DOHH2 (cell line): ENCODE measurements around the gene R3HDML.

Experiments used
- H3F3A ChIP-seq: fragments of 200-600 bp; sonication (generic), shearing (Covaris generic); 2 replicates; pipeline ENCODE4 v1.6.0; 2016; ENCODE audit warnings: antibody characterized with exemption, mild to moderate bottlenecking; ENCODE audit not compliant: control insufficient read depth, insufficient read depth
- H3K27ac ChIP-seq: fragments of 200-600 bp; sonication (generic); 2 replicates; pipeline ENCODE4 v1.5.1; 2014; ENCODE audit warnings: low read depth, mild to moderate bottlenecking, low read length, moderate library complexity
- H3K27me3 ChIP-seq: fragments of 200-600 bp; sonication (generic); 2 replicates; pipeline ENCODE4 v1.6.1; 2014; ENCODE audit warnings: mild to moderate bottlenecking, low read length, mixed read lengths; ENCODE audit not compliant: control insufficient read depth
- H3K36me3 ChIP-seq: fragments of 200-600 bp; sonication (generic); 2 replicates; pipeline ENCODE4 v1.6.1; 2014; ENCODE audit warnings: mild to moderate bottlenecking, low read length, moderate library complexity, mixed read lengths; ENCODE audit not compliant: control insufficient read depth
- H3K4me1 ChIP-seq: fragments of 200-600 bp; sonication (generic); 2 replicates; pipeline ENCODE4 v1.6.1; 2014; ENCODE audit warnings: mild to moderate bottlenecking, low read length, mixed read lengths; ENCODE audit not compliant: control insufficient read depth
- H3K4me2 ChIP-seq: fragments of 200-600 bp; sonication (generic); 2 replicates; pipeline ENCODE4 v1.6.0; 2014; ENCODE audit warnings: mild to moderate bottlenecking, low read length, moderate library complexity
- H3K4me3 ChIP-seq: fragments of 200-600 bp; sonication (generic); 2 replicates; pipeline ENCODE4 v1.5.1; 2014; ENCODE audit warnings: mild to moderate bottlenecking, low read length, mixed read lengths
- H3K79me2 ChIP-seq: fragments of 200-600 bp; sonication (generic); 2 replicates; pipeline ENCODE4 v1.6.1; 2014; ENCODE audit warnings: mild to moderate bottlenecking, low read length, mixed read lengths; ENCODE audit not compliant: control insufficient read depth
- H3K9me2 ChIP-seq: fragments of 200-600 bp; sonication (generic); replicated peaks from 2 replicates; pipeline ENCODE4 v1.6.1; 2014; ENCODE audit warnings: mild to moderate bottlenecking, low read length, mixed read lengths; ENCODE audit not compliant: control insufficient read depth
- H3K9me3 ChIP-seq: fragments of 200-600 bp; sonication (generic); 2 replicates; pipeline ENCODE4 v1.6.1; 2014; ENCODE audit warnings: antibody characterized with exemption, low read length, mixed read lengths; ENCODE audit not compliant: control insufficient read depth, insufficient read depth
- H4K20me1 ChIP-seq: fragments of 200-600 bp; sonication (generic); 2 replicates; pipeline ENCODE4 v1.6.0; 2014; ENCODE audit warnings: low read depth, mild to moderate bottlenecking, antibody characterized with exemption, low read length, moderate library complexity; ENCODE audit not compliant: control insufficient read depth, insufficient read depth
- CTCF ChIP-seq: fragments of 200-600 bp; sonication (generic); IDR thresholded peaks from one replicate; pipeline ENCODE4 v1.5.1; 2014; ENCODE audit warnings: antibody characterized with exemption, mild to moderate bottlenecking, low read depth, low read length; ENCODE audit not compliant: poor library complexity, severe bottlenecking
- EZH2phosphoT487 ChIP-seq: fragments of 200-600 bp; sonication (generic); IDR thresholded peaks from 2 replicates; pipeline ENCODE4 v1.6.1; 2017; ENCODE audit warnings: borderline replicate concordance, mild to moderate bottlenecking, antibody characterized with exemption, low read length, moderate library complexity, mixed read lengths

R3HDML gene

GRCh38 chr20:44334306-44334705 is 2.5 kb upstream of the R3HDML start:
- H3K4me2 ChIP-seq, result no peak overlapping the region
- no peaks in the 10 kb centered on the region for H3K27me3 ChIP-seq
- no peaks in the 10 kb centered on the region for H4K20me1 ChIP-seq
- no peaks in the 10 kb centered on the region for H3K79me2 ChIP-seq
- H3K27ac ChIP-seq, result no peak overlapping the region
- H3K36me3 ChIP-seq, result no peaks in the 10 kb centered on the region
- TF ChIP-seq EZH2phosphoT487 (no peak), CTCF (no peak)
- no peak overlapping the region for H3K4me3 ChIP-seq
- H3K9me3 ChIP-seq, result no peaks in the 10 kb centered on the region
- no peaks in the 10 kb centered on the region for H3F3A ChIP-seq
- H3K9me2 ChIP-seq, result no peaks in the 10 kb centered on the region
- no peaks in the 10 kb centered on the region for H3K4me1 ChIP-seq

GRCh38 chr20:44334709-44335108 is 2.1 kb upstream of the R3HDML start:
- no peak overlapping the region for H3K4me2 ChIP-seq
- H3F3A ChIP-seq, result no peaks in the 10 kb centered on the region
- no peak overlapping the region for H3K4me3 ChIP-seq
- no peaks in the 10 kb centered on the region for H3K4me1 ChIP-seq
- no peaks in the 10 kb centered on the region for H3K9me3 ChIP-seq
- no peaks in the 10 kb centered on the region for H4K20me1 ChIP-seq
- H3K9me2 ChIP-seq, result no peaks in the 10 kb centered on the region
- no peaks in the 10 kb centered on the region for H3K79me2 ChIP-seq
- H3K27ac ChIP-seq, result no peak overlapping the region
- H3K27me3 ChIP-seq, result no peaks in the 10 kb centered on the region
- TF ChIP-seq EZH2phosphoT487, result no peak
- TF ChIP-seq CTCF, result no peak
- H3K36me3 ChIP-seq, result no peaks in the 10 kb centered on the region

GRCh38 chr20:44335675-44336074 is 1.2 kb upstream of the R3HDML start:
- Histone ChIP-seq H3K9me3 (no peaks in the 10 kb centered on the region), H4K20me1 (no peaks in the 10 kb centered on the region), H3K4me2 (no peak overlapping the region), H3K4me1 (no peaks in the 10 kb centered on the region), H3K4me3 (no peak overlapping the region), H3F3A (no peaks in the 10 kb centered on the region), H3K79me2 (no peaks in the 10 kb centered on the region), H3K27ac (no peak overlapping the region), H3K36me3 (no peaks in the 10 kb centered on the region), H3K27me3 (no peaks in the 10 kb centered on the region), H3K9me2 (no peaks in the 10 kb centered on the region)
- no peak for TF ChIP-seq CTCF
- TF ChIP-seq EZH2phosphoT487, result no peak

GRCh38 chr20:44336086-44336485 is 757 bp upstream of the R3HDML start:
- Histone ChIP-seq H3K4me3 (no peak overlapping the region), H3K27ac (no peak overlapping the region), H3K27me3 (no peaks in the 10 kb centered on the region), H3K36me3 (no peaks in the 10 kb centered on the region), H3K79me2 (no peaks in the 10 kb centered on the region), H3K4me2 (no peak overlapping the region), H3F3A (no peaks in the 10 kb centered on the region), H3K4me1 (no peaks in the 10 kb centered on the region), H4K20me1 (no peaks in the 10 kb centered on the region), H3K9me3 (no peaks in the 10 kb centered on the region), H3K9me2 (no peaks in the 10 kb centered on the region)
- TF ChIP-seq EZH2phosphoT487 (no peak), CTCF (no peak)
